Right ventricle myocardium inferior (tissue), 1 donor: ENCODE measurements around the gene CPNE6. TPM values are rescaled to one million over a fixed set of nuclear protein-coding genes. Genes with fewer than 3 reads are reported as not detected.
A peak's percentile ranks its signal among the peaks of the same experiment; 100 is the strongest.

Experiments used
- ATAC-seq: fragments of 200-7000 bp; cut with Tn5 transposase; one replicate; pipeline ENCODE4 v1.9.1; 2020; ENCODE audit warnings: mild to moderate bottlenecking, moderate library complexity
- DNase-seq: peaks from one replicate; pipeline ENCODE4 v3.0.0; 2021; ENCODE audit errors: missing footprints
- intact Hi-C: fragments of 100-400 bp; cut with DNase I; formaldehyde crosslinking; loops from one replicate; pipeline ENCODE4 v1.11.0; 2022
- total RNA-seq: library from RNA; stranded (reverse); fragmentation: NEBNext Ultra II Directional; extraction: Animal tissue kit (Norgen Biotek cat#: 25700); gene quantifications from one replicate; pipeline ENCODE4 v1.2.1, GENCODE V29; 2021
- donor health status: DM: no; HTN: yes; CAD: no; lungs with severe emphysema.

Gene CPNE6
- total RNA-seq, 1 donor from 2014 or later: not detected

- ATAC-seq (peak; percentile 53), DNase-seq (peak; percentile 89)
- intact Hi-C loops: loop anchor here (1.0 kb wide), 3 partner anchors 17 to 47 kb away; partner anchors contain the start of genes IRF9 and RNF31
Observed at GRCh38 chr14:24113801-24114531, 42.6 kb downstream of the CPNE6 start.

- DNase-seq (peak; percentile 99), ATAC-seq (peak; percentile 96)
- intact Hi-C loops: loop anchor here (1.0 to 5.0 kb wide), 4 partner anchors 17 to 1187 kb away; partner anchors contain the start of genes IRF9, PRMT5 and RNF31
Observed at GRCh38 chr14:24114532-24115421, 43.4 kb downstream of the CPNE6 start, which contains the start of the genes DCAF11 and NRL. Gene DCAF11 (plus strand): TSS chr14:24114777. CDS start chr14:24115595, 818 bp downstream. Gene NRL (minus strand): TSS chr14:24114949. CDS start chr14:24082848, 32,101 bp downstream.

- no peak for ATAC-seq
Observed at GRCh38 chr14:24115422-24116127, 44.2 kb downstream of the CPNE6 start.

GRCh38 chr14:24116128-24116814, 44.9 kb downstream of the CPNE6 start:
- no peak for DNase-seq
- ATAC-seq: no peak
- intact Hi-C loops: loop anchor here (5.0 kb wide), 1 partner anchor 1189 kb away; the partner anchor contains the start of gene PRMT5

More at GRCh38 chr14:24115422-24116127, 44.2 kb downstream of the CPNE6 start:
- intact Hi-C loops: loop anchor here (5.0 kb wide), 1 partner anchor 1188 kb away; the partner anchor contains the start of gene PRMT5
- no peak for DNase-seq

- intact Hi-C loops: loop anchor here (5.0 kb wide), 1 partner anchor 1190 kb away; the partner anchor contains the start of gene PRMT5
- no peak for DNase-seq
- ATAC-seq: no peak
Observed at GRCh38 chr14:24117179-24117578, 45.8 kb downstream of the CPNE6 start.

GRCh38 chr14:24119691-24120090, 48.3 kb downstream of the CPNE6 start:
- ATAC-seq (no peak), DNase-seq (no peak)
- intact Hi-C loops: loop anchor here (5.0 kb wide), 1 partner anchor 1192 kb away; the partner anchor contains the start of gene PRMT5

- no peak for ATAC-seq
- intact Hi-C loops: no loop called here
- no peak for DNase-seq
Observed at GRCh38 chr14:24121210-24121609, 49.8 kb downstream of the CPNE6 start.

- intact Hi-C loops: no loop called here
- no peak for ATAC-seq
- no peak for DNase-seq
Observed at GRCh38 chr14:24122416-24122815, 51.1 kb downstream of the CPNE6 start.

GRCh38 chr14:24122898-24123297, 51.5 kb downstream of the CPNE6 start:
- DNase-seq: no peak

GRCh38 chr14:24123424-24124417, 52.4 kb downstream of the CPNE6 start:
- ATAC-seq: no peak
- no peak for DNase-seq

More at GRCh38 chr14:24122898-24123297, 51.5 kb downstream of the CPNE6 start:
- intact Hi-C loops: no loop called here
- ATAC-seq: peak; percentile 29

GRCh38 chr14:24126939-24127338, 55.6 kb downstream of the CPNE6 start:
- intact Hi-C loops: no loop called here
- ATAC-seq: no peak
- DNase-seq: no peak

More at GRCh38 chr14:24123424-24124417, 52.4 kb downstream of the CPNE6 start:
- intact Hi-C loops: no loop called here

- ATAC-seq (no peak), DNase-seq (no peak)
- intact Hi-C loops: no loop called here
Observed at GRCh38 chr14:24127673-24128072, 56.3 kb downstream of the CPNE6 start.

Other genes with a start within 250 kb of the CPNE6 start
- gene DHRS4, start 117.8 kb upstream of the CPNE6 start, total RNA-seq: 29.7 TPM
- gene DHRS4L2, start 82.6 kb upstream of the CPNE6 start, total RNA-seq: 16.3 TPM
- gene CARMIL3, start 19.6 kb upstream of the CPNE6 start, total RNA-seq: 0.08 TPM
- 4.3 TPM for gene PCK2, start 22.7 kb downstream of the CPNE6 start, total RNA-seq
- gene DCAF11, start 43.2 kb downstream of the CPNE6 start, total RNA-seq: 84.7 TPM
- 1.8 TPM for gene NRL, start 43.4 kb downstream of the CPNE6 start, total RNA-seq
- 129 TPM for gene FITM1, start 59.1 kb downstream of the CPNE6 start, total RNA-seq
- 140 TPM for gene PSME1, start 64.6 kb downstream of the CPNE6 start, total RNA-seq
- 14.6 TPM for gene EMC9, start 70.0 kb downstream of the CPNE6 start, total RNA-seq
- 109 TPM for gene PSME2, start 75.0 kb downstream of the CPNE6 start, total RNA-seq
- gene RNF31, start 75.9 kb downstream of the CPNE6 start, total RNA-seq: 33.4 TPM
- gene IRF9, start 89.7 kb downstream of the CPNE6 start, total RNA-seq: 30.5 TPM
- 2.4 TPM for gene REC8, start 100.5 kb downstream of the CPNE6 start, total RNA-seq
- 10.5 TPM for gene IPO4, start 117.3 kb downstream of the CPNE6 start, total RNA-seq
- gene TM9SF1, start 123.9 kb downstream of the CPNE6 start, total RNA-seq: 23.2 TPM
- gene TSSK4, start 134.1 kb downstream of the CPNE6 start, total RNA-seq: 0.43 TPM
- gene CHMP4A, start 141.9 kb downstream of the CPNE6 start, total RNA-seq: 28.5 TPM
- gene MDP1, start 144.5 kb downstream of the CPNE6 start, total RNA-seq: 17.0 TPM
- 218 TPM for gene NEDD8, start 160.8 kb downstream of the CPNE6 start, total RNA-seq
- 29.1 TPM for gene GMPR2, start 161.4 kb downstream of the CPNE6 start, total RNA-seq
- 33.0 TPM for gene TINF2, start 171.1 kb downstream of the CPNE6 start, total RNA-seq
- gene TGM1, start 191.6 kb downstream of the CPNE6 start, total RNA-seq: 1.1 TPM
- gene RABGGTA, start 200.0 kb downstream of the CPNE6 start, total RNA-seq: 21.5 TPM
- gene DHRS1, start 228.2 kb downstream of the CPNE6 start, total RNA-seq: 8.3 TPM
- gene NOP9, start 228.3 kb downstream of the CPNE6 start, total RNA-seq: 23.0 TPM
- 4.3 TPM for gene CIDEB, start 236.4 kb downstream of the CPNE6 start, total RNA-seq
- gene LTB4R2, start 238.6 kb downstream of the CPNE6 start, total RNA-seq: 0.57 TPM
- gene LTB4R, start 239.9 kb downstream of the CPNE6 start, total RNA-seq: 2.1 TPM